Testis (tissue), 3 donors: Measurements from ENCODE around the gene CSRP1. TPM values are rescaled to one million over a fixed set of nuclear protein-coding genes. Genes with fewer than 3 reads are reported as not detected.

Source experiments
- DNase-seq: peaks from one replicate; pipeline ENCODE4 v3.0.0-alpha.2; 2019
- H3K27ac ChIP-seq, 2 donors: fragments of 200-600 bp; sonication (generic); one replicate each; pipeline ENCODE4 v1.5.1; 2019
- H3K27me3 ChIP-seq: fragments of 200-600 bp; sonication (generic); one replicate; pipeline ENCODE4 v1.5.1; 2019
- H3K36me3 ChIP-seq: fragments of 200-600 bp; sonication (generic); one replicate; pipeline ENCODE4 v1.5.1; 2017; ENCODE audit warnings: low read depth; ENCODE audit errors: missing control alignments
- H3K4me1 ChIP-seq: fragments of 200-600 bp; sonication (generic); one replicate; pipeline ENCODE4 v1.5.1; 2019
- H3K4me3 ChIP-seq, 2 donors: fragments of 200-600 bp; sonication (generic); one replicate each; pipeline ENCODE4 v1.5.1; 2017 to 2019
- H3K9me3 ChIP-seq: fragments of 200-600 bp; sonication (generic); one replicate; pipeline ENCODE4 v1.5.1; 2017
- CTCF ChIP-seq, 3 experiments: fragments of 450-650 bp in 2 of 3; fragments of 200-600 bp in 1 of 3; sonication (generic) in 1 of 3; IDR thresholded peaks; one replicate each; pipeline ENCODE4 v1.5.1; 2016 to 2019; ENCODE audit warnings: antibody characterized with exemption in 3 of 3, mild to moderate bottlenecking in 2 of 3, moderate library complexity in 1 of 3
- POLR2A ChIP-seq: fragments of 450-650 bp; IDR thresholded peaks from one replicate; pipeline ENCODE4 v1.6.1; 2017; ENCODE audit warnings: antibody characterized with exemption, mild to moderate bottlenecking, moderate library complexity
- WGBS, 2 donors: methylation state at CpG; one replicate each; pipeline ENCODE4 v1.1.5; 2018; 5-methylcytosine and 5-hydroxymethylcytosine counted together
- intact Hi-C: fragments of 100-400 bp; cut with DNase I; formaldehyde crosslinking; loops from one replicate; pipeline ENCODE4 v1.15.1; 2023; ENCODE audit warnings: low total_unique reads
- polyA plus RNA-seq: library from polyadenylated mRNA; stranded (reverse); fragments of 350-450 nt; fragmentation: Illumina TruSeq; extraction: RNeasy Lipid Tissue Mini Kit (QIAGEN cat#74804); gene quantifications from one replicate; pipeline ENCODE4 v1.2.3, GENCODE V29; 2014; ENCODE audit warnings: low read depth, low replicate concordance; ENCODE audit not compliant: insufficient read depth
- total RNA-seq, 2 donors: library from RNA; depleted of rRNA; stranded (reverse); fragments of >200 nt; gene quantifications; one replicate each; pipeline ENCODE4 v1.2.3, GENCODE V29; 2016

Gene CSRP1
- total and polyA plus RNA-seq, 3 donors from 2014 or later = 103 to 217 (median 123) TPM

- Histone ChIP-seq H3K4me3 (no peak overlapping the region), H3K9me3 (no peaks in the 10 kb centered on the region), H3K27ac (no peak overlapping the region), H3K27me3 (no peaks in the 10 kb centered on the region), H3K4me1 (no peaks in the 10 kb centered on the region), H3K36me3 (no peaks in the 10 kb centered on the region)
- 59 to 69% methylated on average over 3 of the region's 3 CpGs for WGBS, 2 donors
- TF ChIP-seq CTCF (IDR thresholded peaks at IDR 0.05) (no peak), POLR2A (no peak)
- DNase-seq = peak; percentile 33
- intact Hi-C loops = no loop called here
Measured at GRCh38 chr1:201471772-201472171, 35.2 kb downstream of the CSRP1 start.

- H3K4me3 ChIP-seq = no peak overlapping the region
- intact Hi-C loops = no loop called here
- H3K27me3 ChIP-seq = no peaks in the 10 kb centered on the region
- DNase-seq = no peak
- no peaks in the 10 kb centered on the region for H3K4me1 ChIP-seq
- H3K9me3 ChIP-seq = no peaks in the 10 kb centered on the region
- H3K36me3 ChIP-seq = no peaks in the 10 kb centered on the region
- WGBS, 2 donors = 29 to 65% methylated on average over 2 to 4 of the region's 4 CpGs
- no peak for TF ChIP-seq POLR2A
- no peak for TF ChIP-seq CTCF (IDR thresholded peaks at IDR 0.05)
- H3K27ac ChIP-seq = no peak overlapping the region
Measured at GRCh38 chr1:201470581-201470980, 36.3 kb downstream of the CSRP1 start.

GRCh38 chr1:201469645-201470074 lies 37.3 kb downstream of the CSRP1 start:
- no peak for DNase-seq
- intact Hi-C loops = no loop called here
- no peaks in the 10 kb centered on the region for H3K9me3 ChIP-seq
- WGBS, 2 donors = 23 to 27% methylated on average over 10 to 16 of the region's 16 CpGs
- H3K27me3 ChIP-seq = no peaks in the 10 kb centered on the region
- H3K36me3 ChIP-seq = no peaks in the 10 kb centered on the region
- H3K27ac ChIP-seq = no peak overlapping the region
- peak overlapping the region; percentile 74 to 81 for H3K4me3 ChIP-seq
- H3K4me1 ChIP-seq = no peaks in the 10 kb centered on the region
- TF ChIP-seq POLR2A (no peak), CTCF (IDR thresholded peaks at IDR 0.05) (no peak)

GRCh38 chr1:201468844-201469644 lies 37.9 kb downstream of the CSRP1 start, which contains the start of gene PHLDA3:
TSS of gene PHLDA3 (minus strand) at chr1:201469188. CDS start at chr1:201468786, 402 bp downstream.
- no peaks in the 10 kb centered on the region for H3K4me1 ChIP-seq
- peak within 1 kb of the TSS; percentile 74 to 81 for H3K4me3 ChIP-seq
- peak; percentile 84 for DNase-seq
- no peaks in the 10 kb centered on the region for H3K36me3 ChIP-seq
- H3K9me3 ChIP-seq = no peaks in the 10 kb centered on the region
- H3K27ac ChIP-seq = peak within 1 kb of the TSS; percentile 78 to 94
- no peaks in the 10 kb centered on the region for H3K27me3 ChIP-seq
- WGBS, 2 donors = 0 to 1% methylated on average over 10 to 63 of the region's 76 CpGs
- no peak for TF ChIP-seq POLR2A
- no peak for TF ChIP-seq CTCF (IDR thresholded peaks at IDR 0.05)
- intact Hi-C loops = no loop called here

GRCh38 chr1:201468501-201468843 lies 38.5 kb downstream of the CSRP1 start:
- Histone ChIP-seq H3K27ac (peak overlapping the region; percentile 78 to 94), H3K4me1 (no peaks in the 10 kb centered on the region), H3K27me3 (no peaks in the 10 kb centered on the region), H3K36me3 (no peaks in the 10 kb centered on the region), H3K4me3 (peak overlapping the region; percentile 74 to 81), H3K9me3 (no peaks in the 10 kb centered on the region)
- WGBS, 2 donors = 1% methylated on average over 43 of the region's 44 CpGs; no CpG with 5 or more reads in 1 of the 2 donors
- TF ChIP-seq POLR2A (no peak), CTCF (IDR thresholded peaks at IDR 0.05) (no peak)
- DNase-seq = peak; percentile 43
- intact Hi-C loops = no loop called here
